ENCODE results near the gene COL18A1. TPM values are rescaled to one million over a fixed set of nuclear protein-coding genes. Genes with fewer than 3 reads are reported as not detected.

COL18A1 gene
- total RNA-seq, 1 donor from 2014 or later, result 61.1 TPM

DNA sequence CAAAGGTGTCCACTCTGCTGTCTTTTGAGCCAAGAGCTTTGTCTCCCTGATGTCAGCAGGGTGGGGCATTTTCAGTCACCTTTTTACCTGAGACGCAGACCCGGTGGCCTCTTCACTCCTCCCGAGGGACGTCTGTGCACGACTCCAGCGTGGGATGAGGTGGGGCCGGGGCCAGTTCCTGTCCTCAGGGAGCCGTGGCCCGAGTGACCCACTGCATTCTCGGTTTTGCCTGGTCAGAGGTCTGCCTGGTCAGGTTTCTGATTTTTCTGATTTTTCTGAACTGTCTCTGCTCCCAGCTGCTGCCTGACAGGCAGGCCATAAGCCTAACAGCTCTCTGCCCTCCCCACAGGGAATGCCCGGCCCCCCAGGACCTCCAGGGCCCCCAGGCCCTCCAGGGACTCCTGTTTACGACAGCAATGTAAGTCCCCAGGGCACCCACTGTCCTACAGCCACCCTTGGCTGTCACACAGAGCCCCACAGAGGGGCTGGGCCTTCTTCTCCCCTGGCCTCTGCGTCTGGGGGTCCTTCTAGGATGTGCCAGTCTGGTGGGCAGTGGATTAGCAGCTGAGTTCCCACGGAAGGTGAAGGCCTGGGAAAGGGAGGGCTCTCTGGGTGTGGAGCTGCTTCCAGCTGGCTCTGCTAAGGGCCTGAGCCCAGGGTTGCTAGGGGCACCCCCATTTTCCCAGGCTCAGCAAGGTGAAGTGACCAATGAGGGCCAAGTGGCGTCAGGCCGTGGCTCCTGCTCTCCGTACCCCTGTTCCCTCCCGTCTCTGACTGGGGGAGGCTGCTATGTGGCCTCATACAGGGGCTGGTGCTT lies 91.4 kb downstream of the COL18A1 start:
- Mint-ChIP-seq H3K4me1 (ENCODE audit: unreplicated experiment) (no peaks in the 10 kb centered on the region), H3K27me3 (ENCODE audit: unreplicated experiment) (peaks cover 8% of the 10 kb centered on the region), H3K36me3 (ENCODE audit: low read depth, unreplicated experiment) (no peaks in the 10 kb centered on the region), H3K4me3 (ENCODE audit: unreplicated experiment) (no peak overlapping the region), H3K9me3 (ENCODE audit: unreplicated experiment) (no peaks in the 10 kb centered on the region), H3K27ac (ENCODE audit: unreplicated experiment) (no peak overlapping the region)
- TF ChIP-seq, protein P1, sequence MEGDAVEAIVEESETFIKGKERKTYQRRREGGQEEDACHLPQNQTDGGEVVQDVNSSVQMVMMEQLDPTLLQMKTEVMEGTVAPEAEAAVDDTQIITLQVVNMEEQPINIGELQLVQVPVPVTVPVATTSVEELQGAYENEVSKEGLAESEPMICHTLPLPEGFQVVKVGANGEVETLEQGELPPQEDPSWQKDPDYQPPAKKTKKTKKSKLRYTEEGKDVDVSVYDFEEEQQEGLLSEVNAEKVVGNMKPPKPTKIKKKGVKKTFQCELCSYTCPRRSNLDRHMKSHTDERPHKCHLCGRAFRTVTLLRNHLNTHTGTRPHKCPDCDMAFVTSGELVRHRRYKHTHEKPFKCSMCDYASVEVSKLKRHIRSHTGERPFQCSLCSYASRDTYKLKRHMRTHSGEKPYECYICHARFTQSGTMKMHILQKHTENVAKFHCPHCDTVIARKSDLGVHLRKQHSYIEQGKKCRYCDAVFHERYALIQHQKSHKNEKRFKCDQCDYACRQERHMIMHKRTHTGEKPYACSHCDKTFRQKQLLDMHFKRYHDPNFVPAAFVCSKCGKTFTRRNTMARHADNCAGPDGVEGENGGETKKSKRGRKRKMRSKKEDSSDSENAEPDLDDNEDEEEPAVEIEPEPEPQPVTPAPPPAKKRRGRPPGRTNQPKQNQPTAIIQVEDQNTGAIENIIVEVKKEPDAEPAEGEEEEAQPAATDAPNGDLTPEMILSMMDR (IDR thresholded peaks at IDR 0.05; ENCODE audit: unreplicated experiment), result no peak
- DNase-seq (ENCODE audit: low spot score), result no peak

DNA sequence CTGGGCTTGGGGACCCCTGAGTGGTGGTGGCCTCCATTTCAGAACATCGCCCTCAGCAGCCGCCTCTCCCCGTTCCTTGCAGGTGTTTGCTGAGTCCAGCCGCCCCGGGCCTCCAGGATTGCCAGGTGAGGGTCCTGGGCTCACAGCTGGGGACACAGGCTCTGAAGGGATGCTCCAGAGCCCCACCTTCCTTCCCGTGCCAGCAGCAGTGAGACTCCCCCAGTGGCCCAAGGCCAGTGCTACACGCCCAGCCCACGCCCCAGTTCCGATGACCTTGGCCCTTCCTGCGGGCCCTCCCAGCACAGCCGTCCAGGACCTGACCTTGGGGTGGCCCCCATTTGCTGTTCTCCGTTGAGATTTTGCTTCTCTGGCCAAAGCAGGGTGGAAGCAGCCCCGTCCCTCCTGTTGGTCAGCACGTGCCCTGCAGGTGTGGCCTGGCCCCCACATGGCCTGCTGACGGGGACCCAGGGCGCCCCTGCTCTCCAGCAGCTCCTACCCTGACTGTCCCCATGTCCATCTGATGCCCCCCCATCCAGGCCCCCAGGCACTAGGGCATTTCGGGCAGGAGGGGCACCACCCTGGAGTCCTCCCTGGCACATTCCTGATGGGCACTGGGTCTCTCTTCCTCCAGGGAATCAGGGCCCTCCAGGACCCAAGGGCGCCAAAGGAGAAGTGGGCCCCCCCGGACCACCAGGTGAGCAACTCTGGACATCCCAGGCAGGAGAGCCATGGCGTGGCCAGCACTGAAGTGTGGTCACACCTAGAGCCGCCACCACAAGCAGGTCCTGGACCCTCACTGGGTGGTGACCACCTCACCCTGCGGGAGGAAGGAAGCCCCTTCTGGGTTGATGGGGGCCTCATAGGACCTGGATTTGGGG lies 92.2 kb downstream of the COL18A1 start:
- TF ChIP-seq, protein P1 (IDR thresholded peaks at IDR 0.05; ENCODE audit: unreplicated experiment), result no peak
- Mint-ChIP-seq H3K27me3 (ENCODE audit: unreplicated experiment) (peaks cover 8% of the 10 kb centered on the region), H3K4me3 (ENCODE audit: unreplicated experiment) (no peak overlapping the region), H3K9me3 (ENCODE audit: unreplicated experiment) (no peaks in the 10 kb centered on the region), H3K4me1 (ENCODE audit: unreplicated experiment) (no peaks in the 10 kb centered on the region), H3K27ac (ENCODE audit: unreplicated experiment) (no peak overlapping the region), H3K36me3 (ENCODE audit: low read depth, unreplicated experiment) (no peaks in the 10 kb centered on the region)
- DNase-seq (ENCODE audit: low spot score), result no peak

DNA sequence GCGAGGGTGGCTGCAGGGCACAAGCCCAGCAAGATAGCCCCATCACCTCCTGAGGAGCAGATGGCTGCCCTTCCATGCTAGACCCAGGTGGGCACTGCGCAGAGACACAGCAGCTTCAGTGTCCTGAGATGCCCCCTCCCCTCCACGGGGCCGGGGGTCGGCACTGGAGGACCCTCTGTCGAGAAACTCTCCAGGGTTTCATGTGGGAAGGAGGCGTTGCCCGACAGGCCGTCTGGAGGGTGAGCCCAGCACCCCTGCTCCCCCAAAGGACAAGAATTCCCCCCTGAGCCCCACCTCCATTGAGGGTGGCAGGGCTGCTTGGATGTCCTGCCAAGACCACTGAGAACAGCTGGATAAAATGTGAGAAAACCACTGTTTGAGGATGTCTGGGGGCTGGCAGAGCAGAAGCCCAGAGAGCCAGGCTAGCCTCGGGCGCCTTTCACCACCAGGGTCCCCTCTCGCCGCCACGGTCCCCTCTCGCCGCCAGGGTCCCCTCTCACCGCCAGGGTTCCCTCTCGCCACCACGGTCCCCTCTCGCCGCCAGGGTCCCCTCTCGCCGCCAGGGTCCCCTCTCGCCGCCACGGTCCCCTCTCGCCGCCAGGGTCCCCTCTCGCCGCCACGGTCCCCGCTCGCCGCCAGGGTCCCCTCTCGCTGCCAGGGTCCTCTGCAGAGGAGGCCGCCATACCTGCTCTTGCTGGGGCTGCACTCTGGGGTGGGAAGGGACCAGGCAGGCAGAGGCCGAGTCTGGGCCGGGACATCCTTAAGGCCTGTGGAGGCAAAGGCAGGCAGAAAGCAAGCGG lies 93.1 kb downstream of the COL18A1 start:
- DNase-seq (ENCODE audit: low spot score), result no peak
- no peaks in the 10 kb centered on the region for H3K36me3 Mint-ChIP-seq (ENCODE audit: low read depth, unreplicated experiment)
- H3K9me3 Mint-ChIP-seq (ENCODE audit: unreplicated experiment), result no peaks in the 10 kb centered on the region
- TF ChIP-seq, protein P1 (IDR thresholded peaks at IDR 0.05; ENCODE audit: unreplicated experiment), result no peak
- H3K27ac Mint-ChIP-seq (ENCODE audit: unreplicated experiment), result no peak overlapping the region
- peaks cover 8% of the 10 kb centered on the region for H3K27me3 Mint-ChIP-seq (ENCODE audit: unreplicated experiment)
- no peak overlapping the region for H3K4me3 Mint-ChIP-seq (ENCODE audit: unreplicated experiment)
- H3K4me1 Mint-ChIP-seq (ENCODE audit: unreplicated experiment), result no peaks in the 10 kb centered on the region

DNA sequence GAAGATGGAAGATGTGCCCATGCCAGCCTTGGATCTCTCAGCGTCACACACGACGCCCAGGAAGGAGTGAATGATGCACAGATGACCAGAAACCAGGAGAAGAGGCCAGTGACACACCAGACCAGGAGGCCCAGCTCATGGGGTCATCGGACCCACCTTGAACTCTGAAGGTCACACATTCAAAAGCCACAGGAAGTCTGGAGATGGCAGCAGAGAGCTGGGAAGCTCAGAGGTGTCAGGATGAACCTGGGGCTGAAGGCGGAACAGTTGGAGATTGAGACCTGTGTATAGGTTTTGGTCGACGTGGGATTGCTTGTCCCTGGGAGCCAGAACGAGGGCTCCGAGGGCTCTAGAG lies 93.7 kb downstream of the COL18A1 start:
- no peaks in the 10 kb centered on the region for H3K9me3 Mint-ChIP-seq (ENCODE audit: unreplicated experiment)
- H3K36me3 Mint-ChIP-seq (ENCODE audit: low read depth, unreplicated experiment), result no peaks in the 10 kb centered on the region
- no peak overlapping the region for H3K4me3 Mint-ChIP-seq (ENCODE audit: unreplicated experiment)

More for the DNA sequence above, 93.7 kb downstream of the COL18A1 start:
- DNase-seq (ENCODE audit: low spot score), result no peak
- H3K4me1 Mint-ChIP-seq (ENCODE audit: unreplicated experiment), result no peaks in the 10 kb centered on the region
- H3K27ac Mint-ChIP-seq (ENCODE audit: unreplicated experiment), result peak overlapping the region; percentile 24
- peaks cover 8% of the 10 kb centered on the region for H3K27me3 Mint-ChIP-seq (ENCODE audit: unreplicated experiment)
- TF ChIP-seq, protein P1 (IDR thresholded peaks at IDR 0.05; ENCODE audit: unreplicated experiment), result no peak

All from endothelial cell (in vitro differentiated cells).